HG03565 (cell line): ENCODE data around the gene PSRC1.
"Not testable (repeated sequence)": the region's sequence is repeated elsewhere in the genome, so short reads cannot be mapped to it uniquely, and the experiment has no call there.

ENCODE experiments used
- ATAC-seq: cut with Tn5 transposase; IDR thresholded peaks from one replicate; pipeline ENCODE4 v1.9.1; 2021; ENCODE audit warnings: mild to moderate bottlenecking, moderate library complexity; ENCODE audit not compliant: unreplicated experiment

PSRC1 gene

DNA sequence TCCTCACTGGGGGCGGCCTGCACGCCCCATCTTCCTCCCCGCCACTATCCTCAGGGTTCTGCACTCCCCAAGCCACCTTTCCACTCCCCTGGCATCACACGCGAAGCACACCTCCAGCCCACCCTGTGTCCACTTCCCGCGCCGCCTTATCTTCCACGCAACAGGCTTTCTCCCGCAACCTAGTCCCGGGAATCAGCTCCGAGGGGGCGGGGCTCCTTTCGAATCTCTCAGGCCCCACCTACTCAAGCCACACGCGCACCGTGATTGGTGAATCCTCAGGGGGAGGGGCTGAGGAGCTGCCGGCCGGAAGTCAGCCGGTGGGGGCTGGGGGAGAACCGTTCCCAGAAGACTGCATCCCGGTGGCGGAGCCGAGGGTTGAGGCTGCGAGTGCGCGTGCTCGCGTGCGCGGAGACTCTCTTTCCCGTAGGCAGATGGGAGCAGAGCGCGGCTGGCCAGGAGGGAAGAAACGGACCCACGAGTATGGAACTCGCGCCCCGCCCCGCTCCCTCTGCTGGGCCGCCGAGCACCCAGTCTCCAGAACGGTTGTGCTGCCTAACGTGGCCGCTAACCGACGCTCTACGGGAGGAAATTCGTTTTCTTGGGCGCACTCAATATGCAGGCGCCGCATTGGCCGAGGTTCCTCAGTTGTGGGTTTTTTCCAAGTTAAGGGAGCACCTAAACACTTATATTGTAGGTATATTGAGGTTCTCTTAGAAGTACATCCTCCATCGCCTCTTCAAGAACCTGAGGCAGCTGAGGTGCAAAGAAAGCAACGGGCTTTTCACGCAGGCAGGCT, at the start of gene PSRC1:
Gene PSRC1 (minus strand): TSS at position 194 of the 796 bp plus-strand sequence.
- ATAC-seq: peak; percentile 82

GRCh38 chr1:109331113-109331512, 48.2 kb upstream of the PSRC1 start:
- no peak for ATAC-seq

GRCh38 chr1:109327285-109327684, 44.3 kb upstream of the PSRC1 start:
- no peak for ATAC-seq

DNA sequence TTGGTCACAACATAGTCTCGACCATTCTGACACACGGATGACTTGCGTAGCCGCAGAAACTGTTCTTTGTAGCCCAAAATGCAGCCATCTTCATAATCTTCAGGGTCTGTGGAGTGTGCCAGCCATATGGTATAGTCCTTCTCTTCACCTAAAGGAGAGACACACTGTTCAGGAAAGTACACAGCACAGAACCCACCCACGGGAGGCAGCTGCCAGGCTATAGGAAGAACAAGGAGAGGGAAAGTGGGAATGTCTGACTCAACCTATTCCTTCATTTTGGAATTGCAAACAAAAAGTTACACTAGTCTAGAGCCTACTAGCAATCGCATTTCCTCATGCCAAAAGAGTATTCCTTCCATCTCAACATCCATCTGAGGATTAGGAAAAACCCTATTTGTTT, 40.0 kb upstream of the PSRC1 start:
- ATAC-seq: no peak

- no peak for ATAC-seq
These were observed 36.2 kb upstream of the PSRC1 start for GRCh38 chr1:109319114-109319513.

DNA sequence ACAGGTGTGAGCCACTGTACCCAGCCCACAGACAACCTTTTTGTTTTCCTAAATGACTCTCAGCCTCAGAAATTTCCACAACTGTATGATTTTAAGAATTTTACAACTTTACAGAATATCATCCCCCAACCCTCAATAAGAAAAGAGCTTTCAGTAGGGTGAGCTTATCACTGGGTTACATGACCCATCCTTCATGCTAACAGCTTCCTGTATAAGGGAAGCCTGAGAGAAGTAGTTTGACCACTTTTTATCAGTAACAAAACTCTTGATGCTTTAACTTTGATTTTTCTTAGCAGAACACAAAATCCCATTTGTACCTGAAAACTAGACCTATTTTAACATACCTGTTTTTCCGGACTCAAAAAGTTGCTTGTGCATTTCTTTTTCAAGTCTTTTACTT, 33.6 kb upstream of the PSRC1 start:
- ATAC-seq: no peak

GRCh38 chr1:109315288-109315687, 32.3 kb upstream of the PSRC1 start:
- no peak for ATAC-seq

GRCh38 chr1:109314795-109315194, 31.9 kb upstream of the PSRC1 start:
- no peak for ATAC-seq

- ATAC-seq: no peak
These were observed 30.2 kb upstream of the PSRC1 start for GRCh38 chr1:109312978-109313775.

DNA sequence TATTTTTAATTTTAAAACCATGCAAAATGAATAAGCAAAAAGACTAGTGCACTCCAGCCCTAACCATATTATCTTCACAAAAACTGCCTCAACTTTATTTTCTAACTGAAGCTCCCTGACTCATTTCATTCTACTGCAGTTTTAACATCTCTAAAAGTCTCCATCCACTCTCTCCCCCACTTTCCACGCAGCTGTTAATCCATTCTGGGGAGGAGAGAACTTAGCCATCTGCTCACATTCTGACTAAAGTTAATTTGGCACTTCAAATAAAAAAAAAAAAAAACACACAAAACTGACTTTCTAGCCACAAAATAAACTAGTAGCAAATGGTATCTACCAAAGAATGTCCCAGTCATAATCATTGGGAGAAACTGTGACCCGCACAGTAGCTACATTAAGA, 29.3 kb upstream of the PSRC1 start:
- ATAC-seq: no peak

- ATAC-seq: no peak
These were observed 26.4 kb upstream of the PSRC1 start for GRCh38 chr1:109309347-109309746.

DNA sequence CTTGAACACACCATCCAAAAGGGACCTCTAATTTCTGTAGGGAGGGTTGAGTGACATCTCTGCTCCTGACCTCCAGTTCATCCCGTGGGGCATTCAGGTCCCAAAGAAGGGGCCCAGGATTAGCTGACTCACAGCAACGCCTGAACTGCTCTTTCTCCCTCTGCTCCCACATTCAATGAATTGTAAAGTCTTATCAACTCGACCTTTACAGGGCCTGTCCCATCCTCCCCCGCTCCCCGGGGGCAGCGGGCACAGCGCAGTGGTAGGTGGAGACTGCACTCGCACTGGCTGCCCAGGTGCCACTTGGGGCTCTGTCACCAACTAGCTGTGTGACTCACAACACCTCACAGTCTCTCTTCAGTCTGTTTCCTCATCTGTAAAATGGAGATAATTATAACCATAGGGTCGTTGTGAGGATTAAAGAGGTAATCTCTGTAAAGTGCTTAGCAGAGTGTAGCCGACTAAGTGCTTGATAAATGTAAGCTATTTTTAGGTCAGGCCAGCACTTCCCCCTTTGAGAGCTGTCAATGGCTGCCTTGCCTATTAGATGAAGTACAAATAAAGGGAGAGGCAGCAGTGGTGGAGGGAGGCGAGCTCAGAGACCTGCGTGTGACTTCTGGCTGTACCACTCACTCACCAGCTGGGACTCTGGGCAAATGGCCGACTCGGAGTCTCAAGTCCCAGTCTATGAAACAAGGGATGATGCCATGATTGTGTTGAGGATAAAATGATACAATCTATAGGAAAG, 24.5 kb upstream of the PSRC1 start:
- no peak for ATAC-seq

- ATAC-seq: no peak
These were observed 23.9 kb upstream of the PSRC1 start, which contains the start of gene MYBPHL for GRCh38 chr1:109306832-109307273. TSS of gene MYBPHL (minus strand) at chr1:109307011. CDS start at chr1:109306991, 20 bp downstream.

DNA sequence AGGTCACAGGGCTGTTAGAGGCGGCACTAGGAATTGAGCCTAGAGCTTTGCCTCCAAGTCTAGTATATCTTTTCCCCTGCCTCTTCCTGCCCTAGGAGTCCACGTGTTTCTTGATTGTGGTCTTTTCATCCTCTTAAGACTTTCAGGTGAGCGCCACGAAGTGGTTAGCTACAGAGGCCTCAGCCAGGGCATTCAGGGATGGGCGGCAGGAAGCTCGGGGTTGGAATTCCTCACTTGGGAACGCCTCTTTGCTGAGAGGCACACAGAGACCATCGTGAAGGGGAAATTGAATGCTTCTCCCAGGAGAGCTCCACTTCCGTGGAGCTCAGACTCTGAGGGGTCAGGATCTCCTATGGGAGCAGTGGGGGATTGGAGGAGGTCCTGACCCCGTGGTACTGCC, 23.0 kb upstream of the PSRC1 start:
- not testable (repeated sequence) for ATAC-seq

- no peak for ATAC-seq
These were observed 21.4 kb upstream of the PSRC1 start for GRCh38 chr1:109304226-109304920.

GRCh38 chr1:109301874-109302273, 18.9 kb upstream of the PSRC1 start:
- no peak for ATAC-seq

- ATAC-seq: no peak
These were observed 17.8 kb upstream of the PSRC1 start for GRCh38 chr1:109300650-109301151.

DNA sequence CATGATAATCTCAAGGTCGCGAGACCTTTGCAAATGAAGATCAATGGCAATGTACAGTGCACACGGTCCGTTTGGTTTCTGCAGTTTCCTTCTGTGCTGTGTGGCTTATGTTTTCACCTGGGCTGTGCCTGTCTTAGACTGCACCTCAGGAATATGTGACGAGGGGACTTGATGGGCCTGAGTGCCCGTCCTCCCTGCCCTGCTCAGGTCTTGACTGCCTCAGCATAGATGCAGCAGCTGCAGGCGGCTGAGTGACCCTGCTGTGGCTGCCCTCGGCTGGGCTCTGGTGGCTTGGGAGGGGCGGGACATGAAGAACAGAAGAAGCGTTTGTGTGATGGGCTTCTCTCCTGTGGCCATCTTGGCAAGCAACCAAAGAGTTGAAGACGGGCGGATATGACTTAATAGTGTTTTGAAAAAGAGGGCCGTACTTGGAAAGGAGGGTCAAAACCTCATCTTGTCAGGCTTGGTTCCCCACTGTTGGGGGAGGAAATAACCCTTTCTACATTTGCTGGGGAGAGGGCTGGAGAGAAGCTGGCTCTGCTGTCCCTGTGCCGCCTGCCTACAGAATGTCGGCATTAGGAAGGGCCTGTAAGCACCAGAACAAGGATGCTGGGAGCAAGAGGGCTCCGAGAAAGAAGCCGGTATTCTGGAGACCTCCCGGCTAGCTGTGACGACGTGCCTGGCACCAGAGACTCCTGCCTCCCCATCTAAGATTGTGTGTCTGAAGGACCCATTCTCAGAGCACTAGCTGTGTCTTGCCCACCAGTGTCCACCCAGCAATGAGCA, 16.8 kb upstream of the PSRC1 start:
- ATAC-seq: no peak

- ATAC-seq: no peak
These were observed 16.0 kb upstream of the PSRC1 start for GRCh38 chr1:109298666-109299557.
